Hematopoietic multipotent progenitor cell treated with erythropoietin and hydrocortisone succinate and interleukin-3 and kit ligand, for 15 days (in vitro differentiated cells): ENCODE results near the gene TSHZ2.
"Not testable (repeated sequence)": the region's sequence is repeated elsewhere in the genome, so short reads cannot be mapped to it uniquely, and the experiment has no call there.

Experiments used
- DNase-seq: peaks from one replicate; pipeline ENCODE4 v3.0.0-alpha.2; 2015; ENCODE audit warnings: low spot score

The TSHZ2 gene

DNA sequence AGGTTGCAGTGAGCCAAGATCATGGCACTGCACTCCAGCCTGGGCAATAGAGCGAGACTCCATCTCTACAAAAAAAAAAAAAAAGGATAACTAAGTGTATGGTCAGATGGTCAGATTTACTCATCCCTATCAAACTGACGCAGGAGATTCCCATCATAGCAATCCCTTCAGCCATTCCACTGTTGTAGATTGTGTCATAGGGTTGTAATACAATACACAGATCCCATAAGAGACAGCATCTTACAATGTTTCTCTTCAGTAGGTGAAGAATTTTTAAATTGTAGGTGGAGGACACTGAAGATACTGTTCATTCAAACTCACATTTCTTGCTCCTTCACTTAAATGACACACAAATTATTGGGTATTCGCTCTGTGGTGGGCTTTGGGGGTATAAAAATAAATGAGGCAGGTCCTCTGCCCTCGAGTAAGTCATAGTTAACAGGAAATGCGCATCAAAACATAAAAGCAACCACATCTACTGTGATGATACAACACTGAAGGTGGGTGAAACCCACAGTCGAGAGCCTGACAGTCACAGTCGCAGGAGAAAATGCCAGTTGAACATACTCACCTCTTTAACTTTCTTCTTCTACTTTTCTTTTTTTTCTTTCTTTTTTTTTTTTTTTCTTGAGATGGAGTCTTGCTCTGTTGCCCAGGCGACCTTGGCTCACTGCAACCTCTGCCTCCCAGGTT, 416.0 kb downstream of the TSHZ2 start:
- DNase-seq, result no peak

DNA sequence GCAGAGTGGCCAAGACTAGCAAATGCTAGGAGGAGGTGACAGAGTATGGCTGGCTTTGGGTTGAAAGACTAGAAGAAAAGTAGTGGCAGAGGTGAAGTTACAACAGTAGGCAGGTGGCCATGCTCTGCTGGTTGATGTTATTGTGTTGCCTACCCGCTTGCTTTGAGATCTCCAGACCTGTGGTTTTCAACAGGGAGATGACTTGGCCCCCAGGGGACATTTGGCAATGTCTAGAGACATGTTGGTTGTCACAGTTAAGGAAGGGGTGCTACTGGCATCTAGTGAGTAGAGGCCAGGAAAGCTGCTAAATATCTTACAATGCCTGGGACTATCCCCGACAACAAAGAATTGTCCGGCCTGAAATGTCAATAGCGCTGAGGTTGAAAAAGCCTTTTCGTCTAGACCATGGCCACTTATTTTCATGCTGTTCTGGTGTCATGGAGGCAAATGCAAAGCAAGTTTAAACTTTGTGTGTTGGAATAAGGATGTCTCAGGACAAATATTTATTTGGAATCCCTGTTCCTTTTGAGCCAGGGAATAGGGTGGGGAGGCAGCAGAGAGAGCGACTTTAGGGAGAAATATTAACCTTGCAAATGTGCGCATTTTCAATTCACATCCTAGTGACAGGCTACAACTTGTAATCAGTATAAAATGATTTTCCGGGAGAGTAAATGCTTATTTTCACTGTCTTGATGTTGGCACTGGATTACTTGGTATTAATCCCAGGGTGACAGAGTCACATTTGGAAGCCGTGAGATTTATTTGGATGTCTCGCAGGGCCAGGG, 417.6 kb downstream of the TSHZ2 start:
- no peak for DNase-seq

DNA sequence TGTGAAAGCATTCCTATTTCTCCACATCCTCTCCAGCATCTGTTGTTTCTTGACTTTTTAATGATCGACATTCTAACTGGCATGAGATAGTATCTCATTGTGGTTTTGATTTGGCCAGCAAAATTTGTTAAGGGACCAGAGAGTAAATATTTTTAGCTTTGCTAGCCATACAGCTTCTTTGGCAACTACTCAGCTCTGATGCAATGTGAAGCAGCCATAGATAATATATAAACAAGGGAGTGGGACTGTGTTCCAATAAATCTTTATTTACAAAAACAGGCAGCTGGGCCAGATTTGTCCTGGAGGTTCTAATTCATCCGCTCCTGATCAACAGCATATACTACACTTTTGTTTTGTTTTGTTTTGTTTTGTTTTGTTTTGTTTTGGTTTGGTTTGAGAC, 418.6 kb downstream of the TSHZ2 start:
- DNase-seq, result no peak

DNA sequence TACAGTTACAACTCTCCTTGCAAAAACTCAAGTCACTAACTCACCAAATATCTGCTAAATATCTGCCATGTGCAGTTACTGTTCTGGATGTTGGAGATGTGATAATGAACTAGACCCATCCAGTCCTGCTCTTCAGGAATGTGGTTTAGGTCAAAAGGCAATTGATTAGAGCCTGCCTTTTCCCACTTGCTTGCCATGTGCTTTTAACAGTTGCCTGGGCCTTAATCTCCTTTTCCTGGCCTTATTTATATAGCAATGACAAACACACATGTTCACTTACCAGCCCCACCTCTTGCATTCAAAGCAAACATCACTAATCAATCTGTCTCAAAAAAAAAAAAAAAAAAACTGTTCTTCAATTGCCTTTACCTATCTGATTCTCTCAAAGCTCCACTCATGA, 422.3 kb downstream of the TSHZ2 start:
- DNase-seq, result no peak

DNA sequence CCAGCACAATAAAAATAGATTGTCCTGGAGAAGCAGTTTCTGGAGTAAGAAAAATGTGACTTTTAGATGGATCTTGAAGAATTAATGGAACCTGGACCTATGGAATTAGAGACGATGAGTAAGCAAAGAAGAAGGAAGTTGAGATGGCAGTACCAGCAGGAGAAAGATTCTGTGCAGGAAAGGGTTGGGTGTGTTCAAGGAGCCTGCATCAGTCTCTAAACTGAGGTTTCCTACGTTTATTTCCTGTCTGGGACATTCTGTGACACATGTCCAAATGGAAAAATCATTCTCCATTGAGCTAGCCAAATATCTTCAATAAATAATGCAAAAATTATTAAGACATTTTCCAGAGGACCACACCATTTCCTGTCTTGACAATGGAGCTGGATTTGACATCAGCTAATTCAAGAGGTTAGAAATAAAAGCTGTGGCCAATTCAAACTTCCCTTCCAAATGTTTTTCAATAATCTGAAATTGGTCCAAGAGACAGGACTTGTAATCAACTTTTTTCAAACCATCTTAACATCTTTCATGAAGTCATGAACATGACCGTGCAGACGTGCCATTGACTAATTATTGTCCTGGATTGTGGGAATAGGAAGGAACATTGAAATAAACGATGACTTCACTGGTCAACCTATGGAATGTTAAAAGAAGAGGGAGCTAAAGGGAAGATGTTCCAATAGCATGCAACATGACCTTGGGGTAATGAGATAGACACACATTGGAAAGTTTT, 423.2 kb downstream of the TSHZ2 start:
- DNase-seq, result no peak

DNA sequence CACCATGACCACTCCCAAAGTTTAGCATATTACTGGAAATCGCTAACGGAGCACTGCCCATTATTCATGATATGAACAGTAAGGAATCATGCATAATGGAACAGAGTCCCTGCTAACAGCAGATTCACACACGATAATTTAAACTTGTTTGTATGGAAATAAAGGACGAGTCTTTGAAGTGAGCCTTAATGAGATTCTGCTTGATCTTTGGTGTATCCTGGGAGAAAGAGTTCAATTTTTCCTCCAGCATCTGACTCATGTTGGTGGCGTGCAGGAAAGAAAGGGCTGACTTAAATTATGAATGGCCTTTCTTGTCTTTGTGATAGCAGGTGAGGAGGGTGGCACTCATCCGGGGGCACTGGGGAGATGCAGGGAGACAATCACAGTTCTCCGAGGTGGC, 426.9 kb downstream of the TSHZ2 start:
- no peak for DNase-seq

DNA sequence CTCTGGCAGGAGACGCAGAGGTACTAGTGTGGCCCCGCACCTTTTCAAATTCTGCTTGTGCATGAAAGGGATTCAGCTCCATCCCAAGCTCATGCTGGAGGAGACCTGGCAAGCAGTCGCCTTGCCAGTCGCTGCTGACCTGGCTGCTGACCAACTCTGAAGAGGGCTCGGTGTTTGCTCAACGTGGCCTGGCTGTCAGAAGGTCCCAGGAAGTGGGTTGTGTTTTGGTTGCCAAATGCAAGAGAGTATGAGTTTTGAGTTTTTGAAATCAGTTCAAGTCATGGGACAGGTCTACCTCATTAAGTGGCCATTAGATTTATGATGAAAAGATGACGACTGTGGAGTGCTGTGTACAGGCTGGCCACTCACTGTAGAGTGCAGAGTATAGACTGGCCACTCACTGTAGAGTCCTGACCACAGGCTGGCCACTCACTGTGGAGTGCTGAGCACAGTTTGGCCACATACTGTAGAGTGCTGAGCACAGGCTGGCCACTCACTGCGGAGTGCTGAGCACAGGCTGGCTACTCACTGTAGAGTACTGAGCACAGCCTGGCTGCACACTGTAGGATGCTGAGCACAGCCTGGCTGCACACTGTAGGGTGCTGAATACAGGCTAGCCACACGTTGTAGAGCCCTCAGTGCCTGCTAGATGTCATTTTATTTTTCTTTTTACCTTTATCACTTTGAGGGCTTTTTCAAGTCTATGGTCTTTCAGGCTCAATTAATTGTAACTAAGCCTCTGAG, 427.6 kb downstream of the TSHZ2 start:
- DNase-seq, result no peak

DNA sequence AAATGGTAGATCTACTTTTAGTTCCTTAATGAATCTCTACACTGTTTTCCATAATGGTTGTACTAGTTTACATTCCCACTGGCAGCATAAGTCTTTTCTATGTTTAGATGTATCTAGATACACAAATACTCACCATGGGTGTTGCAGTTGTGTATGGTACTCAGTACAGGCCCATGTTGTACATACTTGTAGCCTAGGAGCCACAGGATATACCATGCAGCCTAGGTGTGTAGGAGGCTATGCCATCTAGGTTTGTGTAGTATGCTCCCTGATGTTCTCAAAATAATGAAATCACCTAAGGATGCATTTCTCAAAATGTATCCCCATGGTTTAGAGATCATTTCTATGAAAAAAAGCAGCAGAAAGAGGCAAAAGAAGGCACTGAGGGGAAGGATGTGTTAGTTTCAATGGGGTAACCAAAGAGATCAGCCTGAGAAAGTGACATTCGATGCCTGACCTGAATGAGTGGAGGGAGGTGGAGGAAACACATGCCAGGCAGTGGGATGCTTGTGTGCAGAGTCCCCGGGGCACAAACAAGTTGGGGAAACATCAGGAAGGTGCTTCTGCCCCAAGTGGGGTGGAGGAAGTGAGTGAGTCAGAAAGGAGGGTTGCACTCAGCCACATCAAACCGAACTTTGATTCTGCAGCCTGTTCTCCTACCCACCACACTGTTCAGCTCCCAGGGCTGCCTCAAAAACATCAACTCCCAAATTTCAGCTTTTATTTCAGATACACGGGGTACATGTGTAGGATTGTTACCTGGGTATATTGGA, 430.3 kb downstream of the TSHZ2 start:
- DNase-seq, result no peak

DNA sequence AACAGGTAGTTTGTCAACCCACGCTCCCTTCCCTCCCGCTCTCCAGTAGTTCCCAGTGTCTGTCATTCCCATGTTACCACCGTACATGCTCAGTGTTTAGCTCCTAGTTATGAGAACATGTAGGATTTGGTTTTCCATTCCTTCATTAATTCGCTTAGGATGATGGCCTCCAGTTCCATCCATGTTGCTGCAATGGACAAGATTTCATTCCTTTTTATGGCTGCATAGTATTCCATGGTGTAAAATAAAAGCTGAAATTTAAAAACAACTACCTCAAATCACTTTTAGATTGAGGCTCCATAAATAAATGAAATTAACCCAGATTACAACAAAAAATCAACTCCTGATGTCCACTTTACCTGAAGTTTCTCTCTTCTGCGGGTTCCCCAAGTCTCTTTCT, 430.9 kb downstream of the TSHZ2 start:
- no peak for DNase-seq

DNA sequence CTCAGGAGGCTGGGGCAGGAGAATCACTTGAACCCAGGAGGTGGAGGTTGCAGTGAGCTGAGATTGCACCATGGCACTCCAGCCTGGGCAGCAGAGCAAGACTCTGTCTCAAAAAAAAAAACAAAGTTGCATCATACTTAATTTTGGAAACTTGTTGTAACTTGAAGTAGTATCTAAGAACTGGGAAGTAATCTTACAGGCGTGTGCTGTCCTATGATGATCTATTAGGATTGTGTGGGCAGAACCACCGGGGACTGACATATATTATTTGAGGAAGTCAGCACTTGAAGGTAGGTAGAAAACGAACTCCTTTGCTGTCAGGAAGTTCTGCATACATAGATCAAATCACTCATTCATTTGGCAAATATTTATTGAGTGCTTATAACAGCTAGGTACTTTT, 433.0 kb downstream of the TSHZ2 start:
- DNase-seq, result no peak

DNA sequence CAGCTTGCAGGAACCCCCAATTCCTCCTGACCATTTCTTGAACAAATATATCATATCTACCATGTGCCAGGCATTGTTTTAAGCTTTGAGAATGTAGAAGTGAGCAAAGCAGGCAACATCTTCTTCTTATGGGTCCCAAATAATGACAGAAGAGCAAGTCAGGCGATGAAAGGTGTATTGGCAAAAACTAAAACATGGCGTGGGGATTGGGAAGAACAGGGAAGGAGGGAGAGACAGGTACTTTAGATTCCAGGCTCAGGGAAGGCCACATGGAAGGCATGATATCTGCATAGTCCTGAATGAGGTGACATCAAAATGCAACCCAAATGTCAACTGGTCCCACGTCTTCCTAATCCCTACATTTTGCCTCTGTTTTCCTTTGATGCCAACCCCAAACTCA, 434.4 kb downstream of the TSHZ2 start:
- no peak for DNase-seq

DNA sequence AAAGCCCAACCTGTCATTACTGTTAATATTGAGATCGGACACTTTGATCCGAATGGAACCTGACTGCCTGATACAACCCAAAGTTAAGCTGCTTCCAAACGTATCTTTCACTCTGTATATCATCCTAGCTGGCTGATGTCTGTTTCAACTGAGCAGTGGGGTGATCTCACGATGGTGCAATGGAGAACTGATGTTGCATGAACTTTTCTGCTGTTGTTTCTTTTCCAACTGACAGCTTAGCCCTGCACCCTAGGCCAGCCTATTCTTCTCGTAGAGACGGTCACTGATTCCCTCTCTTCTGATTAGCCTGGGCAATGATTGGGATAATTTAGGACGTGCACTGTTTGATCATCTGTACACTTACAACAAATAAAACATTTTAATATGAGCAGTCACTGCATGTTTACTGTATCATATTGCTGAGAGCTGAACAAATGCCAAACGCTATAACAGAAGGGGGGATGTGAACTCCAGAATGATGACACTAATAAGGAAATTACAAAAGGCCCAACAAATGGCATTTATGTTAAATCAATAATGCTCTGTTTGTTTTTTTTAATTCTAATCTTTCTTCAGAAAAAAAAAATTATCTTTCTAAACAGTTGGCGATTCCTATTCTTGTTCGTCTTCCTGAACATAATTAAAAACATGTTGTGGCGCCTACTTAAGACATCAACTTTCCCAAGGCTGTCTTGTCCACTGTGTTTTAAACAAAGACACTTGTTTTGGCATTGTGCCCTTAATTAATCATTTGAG, 436.7 kb downstream of the TSHZ2 start:
- no peak for DNase-seq

DNA sequence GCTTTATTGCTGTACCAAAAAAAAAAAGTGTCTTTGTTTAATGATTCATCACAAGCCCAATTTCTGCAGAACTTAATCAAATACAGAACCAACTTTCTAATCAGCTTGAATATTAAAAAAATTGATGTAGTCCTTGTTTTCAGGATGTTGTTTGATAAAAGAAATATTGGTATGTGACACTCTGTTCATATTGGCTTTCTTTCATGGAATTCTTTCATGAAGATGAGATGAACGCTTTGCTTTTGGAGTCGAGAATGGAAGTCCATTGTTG, 437.2 kb downstream of the TSHZ2 start:
- no peak for DNase-seq

DNA sequence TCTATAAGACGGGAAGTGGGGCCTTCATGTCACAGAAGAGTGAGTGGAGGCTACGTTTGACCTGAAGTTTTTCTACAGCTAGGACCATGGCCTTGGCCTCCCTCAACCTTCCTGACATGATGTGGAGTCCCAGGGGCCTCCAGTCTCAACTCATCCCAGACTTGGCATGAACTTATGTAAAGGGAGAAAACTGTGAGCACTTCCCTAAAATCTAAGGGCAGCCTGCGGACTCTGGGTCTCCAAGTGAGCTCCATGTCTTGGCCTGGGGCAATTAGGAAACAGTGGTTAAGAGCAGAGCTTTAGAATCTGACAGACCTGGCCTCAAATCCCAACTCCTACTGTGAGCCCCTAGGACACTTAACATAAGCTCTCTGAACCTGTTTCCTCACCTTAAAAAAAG, 439.0 kb downstream of the TSHZ2 start:
- no peak for DNase-seq

DNA sequence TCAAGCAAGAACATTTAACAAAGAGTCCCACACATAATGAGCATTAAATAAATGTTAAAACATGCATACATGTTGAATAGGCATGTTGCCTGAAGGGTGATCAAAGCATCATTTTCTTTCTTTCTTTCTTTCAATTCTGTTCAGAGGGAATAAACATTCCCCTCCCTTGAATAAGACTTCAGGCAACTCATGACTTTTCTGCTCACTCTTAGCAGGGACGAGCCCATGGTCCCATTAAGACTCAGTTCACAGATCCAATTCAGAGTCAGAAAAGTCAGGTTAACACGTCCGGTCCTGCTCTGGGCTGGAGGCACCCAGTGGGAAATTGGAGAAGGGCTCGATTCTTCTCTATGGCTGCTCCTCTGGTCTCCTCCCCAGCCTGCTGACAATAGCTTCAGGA, 439.7 kb downstream of the TSHZ2 start:
- DNase-seq, result no peak

DNA sequence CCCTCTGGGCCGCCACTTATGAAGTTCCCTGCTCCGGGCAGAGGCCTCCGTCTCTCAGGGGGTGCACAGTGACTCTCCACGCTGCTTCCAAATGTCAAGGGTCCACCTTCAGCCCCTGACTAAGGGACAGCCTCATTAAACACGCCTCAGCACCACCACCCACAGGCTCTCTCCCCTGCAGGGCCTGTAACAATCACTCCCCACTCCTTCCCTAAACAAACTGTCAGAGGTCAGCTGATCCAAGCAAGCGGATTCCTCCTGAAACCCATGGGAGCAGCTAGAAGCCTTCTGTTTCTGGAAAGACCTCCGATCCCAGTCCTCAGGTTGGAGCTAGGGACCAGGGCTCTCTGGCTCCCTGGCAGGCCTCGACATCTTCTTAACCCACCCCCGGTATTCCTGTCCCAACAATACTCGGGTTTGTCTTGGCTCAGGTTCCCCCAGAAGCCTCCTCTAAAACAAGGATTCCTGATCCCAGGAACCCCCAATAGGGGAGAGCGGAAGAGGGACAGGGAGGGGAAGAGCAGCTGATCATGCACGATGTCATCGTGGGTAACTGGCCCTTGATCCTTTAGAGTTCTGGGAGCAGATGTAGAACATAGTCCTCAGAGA, 440.5 kb downstream of the TSHZ2 start:
- no peak for DNase-seq

DNA sequence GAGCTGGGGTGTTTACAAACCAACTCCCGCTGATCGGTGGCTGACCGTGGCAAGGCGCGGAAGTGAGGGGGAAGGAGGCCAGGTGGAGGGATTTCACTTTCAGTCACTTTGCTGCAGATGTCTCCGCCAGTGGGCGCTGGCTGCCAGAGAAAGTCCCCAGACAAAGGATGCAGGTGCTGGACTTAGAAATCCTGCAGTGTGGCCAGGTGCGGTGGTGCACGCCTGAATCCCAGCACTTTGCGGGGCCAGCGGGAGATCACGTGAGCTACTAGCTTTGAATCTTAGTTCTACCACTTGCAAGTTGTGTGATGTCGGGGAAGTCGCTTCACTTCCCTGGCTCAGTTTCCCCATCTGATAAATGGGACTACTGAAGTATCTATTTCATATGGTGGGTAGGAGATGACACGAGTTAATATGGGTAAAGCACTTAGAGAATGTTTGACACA, 441.1 kb downstream of the TSHZ2 start:
- no peak for DNase-seq

DNA sequence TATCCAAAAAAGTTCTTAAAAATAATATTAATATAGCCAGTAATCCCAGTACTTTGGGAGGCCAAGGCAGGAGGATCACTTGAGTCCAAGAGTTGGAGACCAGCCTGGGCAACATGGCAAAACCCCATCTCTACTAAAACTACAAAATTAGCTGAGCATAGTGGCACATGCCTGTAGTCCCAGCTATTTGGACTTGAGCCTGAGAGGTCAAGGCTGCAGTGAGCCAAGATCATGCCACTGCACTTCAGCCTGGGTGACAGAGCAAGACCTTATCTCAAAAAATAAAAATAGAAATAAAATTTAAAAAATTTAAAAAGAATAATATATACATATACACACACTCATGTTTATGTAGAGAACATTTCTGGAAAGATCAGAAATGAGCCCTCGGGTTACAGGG, 441.7 kb downstream of the TSHZ2 start:
- not testable (repeated sequence) for DNase-seq

DNA sequence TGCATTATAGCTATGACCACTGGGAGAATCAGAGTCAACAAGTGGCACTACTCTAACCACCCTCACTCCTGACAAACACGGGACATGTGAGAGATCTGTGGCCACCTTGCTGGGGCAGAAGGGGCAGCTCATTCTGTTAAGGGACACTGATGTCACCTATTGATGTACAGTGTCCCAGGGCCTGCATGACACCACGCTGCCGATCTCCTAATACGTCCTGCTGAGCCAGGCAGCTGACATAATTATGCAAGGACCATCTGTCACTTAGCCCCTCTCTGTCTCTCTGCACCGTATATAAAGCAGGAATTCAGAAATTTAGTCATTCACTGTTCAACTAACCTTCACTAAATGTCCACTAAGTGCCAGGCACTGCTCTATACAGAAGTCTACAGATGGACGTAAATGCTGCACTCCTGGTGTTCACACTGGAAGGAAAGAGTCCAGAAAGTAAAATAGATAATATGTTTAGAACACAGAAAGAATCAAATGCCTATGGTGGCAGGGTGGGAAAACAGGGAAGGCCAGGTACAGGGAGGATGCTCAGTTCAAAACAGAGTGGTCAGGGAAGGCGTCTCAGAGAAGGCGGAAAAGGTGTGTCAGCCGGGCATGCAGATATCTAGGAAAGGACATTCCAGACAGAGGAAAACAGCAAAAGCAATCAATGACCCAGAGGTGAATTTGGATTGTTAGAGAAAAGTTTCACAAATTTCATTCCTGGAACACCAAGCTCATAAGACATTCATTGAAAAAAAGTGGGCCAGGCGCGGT, 447.7 kb downstream of the TSHZ2 start:
- DNase-seq, result no peak

DNA sequence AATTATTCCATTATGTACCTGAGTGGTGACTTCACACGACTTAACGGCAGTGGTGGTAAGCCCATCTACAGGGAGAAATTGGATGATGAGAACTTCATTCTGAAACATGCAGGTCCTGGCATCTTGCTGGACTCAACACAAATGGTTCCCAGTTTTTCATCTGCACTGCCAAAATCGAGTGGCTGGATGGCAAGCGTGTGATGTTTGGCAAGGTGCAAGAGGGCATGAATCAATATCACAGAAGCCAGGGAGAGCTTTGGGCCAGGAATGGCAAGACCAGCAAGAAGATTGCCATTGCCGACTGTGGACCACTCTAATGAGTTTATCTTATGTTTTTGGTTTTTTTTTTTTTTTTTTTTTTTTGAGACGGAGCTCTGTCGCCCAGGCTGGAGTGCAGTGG, 449.2 kb downstream of the TSHZ2 start:
- DNase-seq, result no peak
